ENCODE results near the gene SMTNL2.

SMTNL2 gene

GRCh38 chr17:4562015-4562969 is 22.0 kb upstream of the SMTNL2 start:
- H3K9ac ChIP-seq, result no peak overlapping the region
- H3K36me3 ChIP-seq (ENCODE audit: control insufficient read depth, insufficient read depth, low read length), result no peaks in the 10 kb centered on the region
- H3K4me3 ChIP-seq (ENCODE audit: low read depth, low read length), result no peak overlapping the region
- no peaks in the 10 kb centered on the region for H3K79me2 ChIP-seq
- H3K4me2 ChIP-seq (ENCODE audit: low read length), result no peak overlapping the region
- H3K9me3 ChIP-seq (ENCODE audit: control insufficient read depth, low read length), result no peaks in the 10 kb centered on the region
- H3K27ac ChIP-seq, result no peak overlapping the region
- no peak for TF ChIP-seq CTCF (IDR thresholded peaks at IDR 0.05)
- no peaks in the 10 kb centered on the region for H3K4me1 ChIP-seq
- H3K27me3 ChIP-seq (ENCODE audit: control insufficient read depth, insufficient read depth, low read length), result no peaks in the 10 kb centered on the region
- H2AFZ ChIP-seq, result no peak overlapping the region

- H3K79me2 ChIP-seq, result no peaks in the 10 kb centered on the region
- H3K4me3 ChIP-seq (ENCODE audit: low read depth, low read length), result no peak overlapping the region
- H3K4me2 ChIP-seq (ENCODE audit: low read length), result no peak overlapping the region
- no peaks in the 10 kb centered on the region for H3K4me1 ChIP-seq
- peak; percentile 85 for TF ChIP-seq CTCF (IDR thresholded peaks at IDR 0.05)
- no peaks in the 10 kb centered on the region for H3K27me3 ChIP-seq (ENCODE audit: control insufficient read depth, insufficient read depth, low read length)
- peak overlapping the region; percentile 59 for H2AFZ ChIP-seq
- H3K27ac ChIP-seq, result no peak overlapping the region
- no peak overlapping the region for H3K9ac ChIP-seq
- no peaks in the 10 kb centered on the region for H3K9me3 ChIP-seq (ENCODE audit: control insufficient read depth, low read length)
- no peaks in the 10 kb centered on the region for H3K36me3 ChIP-seq (ENCODE audit: control insufficient read depth, insufficient read depth, low read length)
These were observed 18.9 kb upstream of the SMTNL2 start for GRCh38 chr17:4565209-4566141.

- no peaks in the 10 kb centered on the region for H3K36me3 ChIP-seq (ENCODE audit: control insufficient read depth, insufficient read depth, low read length)
- no peaks in the 10 kb centered on the region for H3K27me3 ChIP-seq (ENCODE audit: control insufficient read depth, insufficient read depth, low read length)
- no peak overlapping the region for H3K27ac ChIP-seq
- no peaks in the 10 kb centered on the region for H3K79me2 ChIP-seq
- peak; percentile 80 for TF ChIP-seq CTCF (IDR thresholded peaks at IDR 0.05)
- H3K4me3 ChIP-seq (ENCODE audit: low read depth, low read length), result no peak overlapping the region
- H3K9me3 ChIP-seq (ENCODE audit: control insufficient read depth, low read length), result no peaks in the 10 kb centered on the region
- H2AFZ ChIP-seq, result peak overlapping the region; percentile 61
- peak overlapping the region; percentile 3 for H3K4me2 ChIP-seq (ENCODE audit: low read length)
- no peak overlapping the region for H3K9ac ChIP-seq
- H3K4me1 ChIP-seq, result no peaks in the 10 kb centered on the region
These were observed 17.5 kb upstream of the SMTNL2 start for GRCh38 chr17:4566785-4567184.

- H3K9me3 ChIP-seq (ENCODE audit: control insufficient read depth, low read length), result no peaks in the 10 kb centered on the region
- no peak for TF ChIP-seq CTCF (IDR thresholded peaks at IDR 0.05)
- no peak overlapping the region for H2AFZ ChIP-seq
- H3K9ac ChIP-seq, result no peak overlapping the region
- no peak overlapping the region for H3K27ac ChIP-seq
- H3K79me2 ChIP-seq, result no peaks in the 10 kb centered on the region
- H3K4me1 ChIP-seq, result no peaks in the 10 kb centered on the region
- no peaks in the 10 kb centered on the region for H3K36me3 ChIP-seq (ENCODE audit: control insufficient read depth, insufficient read depth, low read length)
- H3K4me2 ChIP-seq (ENCODE audit: low read length), result no peak overlapping the region
- H3K27me3 ChIP-seq (ENCODE audit: control insufficient read depth, insufficient read depth, low read length), result no peaks in the 10 kb centered on the region
- no peak overlapping the region for H3K4me3 ChIP-seq (ENCODE audit: low read depth, low read length)
These were observed 14.7 kb upstream of the SMTNL2 start for GRCh38 chr17:4569591-4569990.

Measured in parathyroid adenoma (tissue), 2 donors.